A549 (cell line): ENCODE results near the gene ADAP1. TPM values are rescaled to one million over a fixed set of nuclear protein-coding genes. Genes with fewer than 3 reads are reported as not detected.
A peak's percentile ranks its signal among the peaks of the same experiment; 100 is the strongest.

Source experiments
- ATAC-seq, 2 experiments: fragments of 200-7000 bp in 1 of 2; fragments of >200 bp in 1 of 2; cut with Nextera tagmentation in 1 of 2; cut with Tn5 transposase in 1 of 2; 3 replicates each; pipeline versions ENCODE4 v1.8.0 to v1.9.1; 2018 to 2020; ENCODE audit warnings: mild to moderate bottlenecking in 1 of 2, moderate library complexity in 1 of 2
- CTCF ChIA-PET: fragments of 300-600 bp; sonication (Branson Sonifier 250); formaldehyde crosslinking; extraction: SDS; loops from one replicate; lab custom pipeline; 2021; ENCODE audit warnings: antibody characterized with exemption, inconsistent platforms; lab: Yijun Ruan, JAX
- POLR2A ChIA-PET: fragments of 350-600 bp; formaldehyde crosslinking; extraction: SDS; loops from one replicate; lab custom pipeline; 2021; ENCODE audit warnings: antibody characterized with exemption, inconsistent platforms; lab: Yijun Ruan, JAX
- DNase-seq, 2 experiments: peaks; one replicate each; pipeline versions ENCODE4 v3.0.0 to v3.0.0-alpha.2; 2011 to 2016; ENCODE audit warnings: low read depth in 1 of 2, low spot score in 1 of 2
- FAIRE-seq: peaks from 2 replicates; lab custom pipeline; 2011; peaks lifted over from hg19 to GRCh38; lab: Jason Lieb, UNC
- H3K27ac ChIP-seq, 2 experiments: fragments of >200 bp; sonication (Bioruptor Twin); formaldehyde crosslinking; 3 replicates each; pipeline ENCODE4 v1.5.1; 2016 to 2017
- H3K4me1 ChIP-seq: fragments of >200 bp; sonication (Bioruptor Twin); formaldehyde crosslinking; 3 replicates; pipeline ENCODE4 v1.6.1; 2016
- H3K4me2 ChIP-seq: fragments of >200 bp; sonication (Bioruptor Twin); formaldehyde crosslinking; 3 replicates; pipeline ENCODE4 v1.6.1; 2016
- H3K4me3 ChIP-seq: fragments of >200 bp; sonication (Bioruptor Twin); formaldehyde crosslinking; 3 replicates; pipeline ENCODE4 v1.5.1; 2016
- H3K9me3 ChIP-seq: fragments of >200 bp; sonication (Bioruptor Twin); formaldehyde crosslinking; 3 replicates; pipeline ENCODE4 v1.6.1; 2016
- CBX8 ChIP-seq: fragments of 200-600 bp; sonication (generic); IDR thresholded peaks from 2 replicates; pipeline ENCODE4 v1.6.1; 2016
- CEBPB ChIP-seq, 2 experiments: fragments of >200 bp in 1 of 2; sonication (Bioruptor Twin) in 1 of 2; formaldehyde crosslinking in 1 of 2; IDR thresholded peaks; 2 replicates each; pipeline ENCODE4 v1.6.1; 2012 to 2016
- EHMT2 ChIP-seq: fragments of 200-600 bp; sonication (generic); IDR thresholded peaks from 2 replicates; pipeline ENCODE4 v1.6.1; 2016; ENCODE audit warnings: antibody characterized with exemption, low read depth, mild to moderate bottlenecking, moderate library complexity
- ESRRA ChIP-seq: fragments of 150-350 bp; IDR thresholded peaks from 2 replicates; pipeline ENCODE4 v1.6.1; 2014; ENCODE audit warnings: mild to moderate bottlenecking, low read length, borderline replicate concordance
- FOSB ChIP-seq: fragments of 250-450 bp; sonication (Bioruptor Pico); IDR thresholded peaks from 2 replicates; pipeline ENCODE4 v1.5.0; 2020; ENCODE audit warnings: mild to moderate bottlenecking, moderate library complexity
- FOXS1 ChIP-seq: fragments of 250-450 bp; sonication (Bioruptor Pico); IDR thresholded peaks from 2 replicates; pipeline ENCODE4 v1.5.0; 2020; ENCODE audit warnings: mild to moderate bottlenecking, moderate library complexity
- HDAC2 ChIP-seq: fragments of 200-600 bp; sonication (generic); IDR thresholded peaks from 2 replicates; pipeline ENCODE4 v1.6.1; 2016
- JUNB ChIP-seq: fragments of >200 bp; sonication (Bioruptor Twin); formaldehyde crosslinking; IDR thresholded peaks from 2 replicates; pipeline ENCODE4 v1.6.1; 2016
- KDM1A ChIP-seq: fragments of 200-600 bp; sonication (generic); IDR thresholded peaks from 2 replicates; pipeline ENCODE4 v1.6.1; 2016; ENCODE audit warnings: low read depth, mild to moderate bottlenecking
- MAFK ChIP-seq: fragments of 450-650 bp; IDR thresholded peaks from 2 replicates; pipeline ENCODE4 v1.6.1; 2014; ENCODE audit not compliant: partially characterized antibody
- MAZ ChIP-seq: fragments of 150-350 bp; IDR thresholded peaks from 2 replicates; pipeline ENCODE4 v1.6.1; 2014; ENCODE audit warnings: antibody characterized with exemption, low read depth, low read length, borderline replicate concordance
- NFE2L2 ChIP-seq: fragments of 150-350 bp; conservative IDR thresholded peaks from 2 replicates; pipeline ENCODE4 v1.6.1; 2014; ENCODE audit warnings: low read length
- NPAS2 ChIP-seq: fragments of 250-450 bp; sonication (Bioruptor Pico); IDR thresholded peaks from 2 replicates; pipeline ENCODE4 v1.8.0; 2022; ENCODE audit warnings: mild to moderate bottlenecking, moderate library complexity, borderline replicate concordance
- POLR2A ChIP-seq: IDR thresholded peaks from 2 replicates; pipeline ENCODE4 v1.6.1; 2012; ENCODE audit warnings: mild to moderate bottlenecking, low read length
- POLR2AphosphoS2 ChIP-seq: conservative IDR thresholded peaks from 2 replicates; pipeline ENCODE4 v1.6.1; 2012; ENCODE audit warnings: low read length, improper control_type of control experiment, inconsistent platforms
- RARB ChIP-seq: fragments of 250-450 bp; sonication (Bioruptor Pico); IDR thresholded peaks from 2 replicates; pipeline ENCODE4 v1.8.0; 2021; ENCODE audit warnings: mild to moderate bottlenecking, moderate library complexity
- SMC3 ChIP-seq: fragments of >200 bp; sonication (Bioruptor Twin); formaldehyde crosslinking; IDR thresholded peaks from 3 replicates; pipeline ENCODE4 v1.6.1; 2018; ENCODE audit warnings: inconsistent platforms
- TP53 ChIP-seq: fragments of 250-450 bp; sonication (Bioruptor Pico); IDR thresholded peaks from 2 replicates; pipeline ENCODE4 v1.5.0; 2021; ENCODE audit warnings: mild to moderate bottlenecking, moderate library complexity
- ZC3H11A ChIP-seq: fragments of 450-650 bp; IDR thresholded peaks from 2 replicates; pipeline ENCODE4 v1.6.1; 2014; ENCODE audit warnings: antibody characterized with exemption, mild to moderate bottlenecking
- ZFP36 ChIP-seq: fragments of 450-650 bp; IDR thresholded peaks from 2 replicates; pipeline ENCODE4 v1.6.1; 2014; ENCODE audit warnings: borderline replicate concordance; ENCODE audit not compliant: partially characterized antibody
- ZNF302 ChIP-seq: fragments of 250-450 bp; sonication (Bioruptor Pico); IDR thresholded peaks from 2 replicates; pipeline ENCODE4 v1.9.0; 2021; ENCODE audit warnings: inconsistent platforms, mild to moderate bottlenecking, moderate library complexity
- WGBS: methylation state at CpG from one replicate; pipeline ENCODE4 v1.1.6; 2017; ENCODE audit errors: missing lambda C conversion rate; 5-methylcytosine and 5-hydroxymethylcytosine counted together
- polyA plus RNA-seq, 4 experiments: library from polyadenylated mRNA; depleted of rRNA in 3 of 4; stranded (reverse); fragments of >200 nt; fragmentation: RNase III in 1 of 4; extraction: RNeasy Plus Mini Kit Qiagen cat#74134 plus additional on column Dnase treatment in 1 of 4; gene quantifications; 2 replicates in 3 of 4; 3 replicates in 1 of 4; pipeline ENCODE4 v1.2.3, GENCODE V29; 2011 to 2017
- TF ChIP-seq, protein P1 (sequence below): fragments of >200 bp; sonication (Bioruptor Twin); formaldehyde crosslinking; IDR thresholded peaks from 2 replicates; pipeline ENCODE4 v1.6.1; 2016
- TF ChIP-seq, protein P2 (sequence below): IDR thresholded peaks from 2 replicates; pipeline ENCODE4 v1.6.1; 2012
- TF ChIP-seq, protein P3 (sequence below): IDR thresholded peaks from 2 replicates; pipeline ENCODE4 v1.6.1; 2012
- TF ChIP-seq, protein P4 (sequence below): fragments of >200 bp; sonication (Bioruptor Twin); formaldehyde crosslinking; IDR thresholded peaks from 3 replicates; pipeline ENCODE4 v1.6.1; 2016
- TF ChIP-seq, protein P5 (sequence below): fragments of 250-450 bp; sonication (Bioruptor Pico); IDR thresholded peaks from 2 replicates; pipeline ENCODE4 v1.5.0; 2020; ENCODE audit warnings: low read depth, mild to moderate bottlenecking, moderate library complexity
- TF ChIP-seq, protein P6 (sequence below): fragments of 250-450 bp; sonication (Bioruptor Pico); IDR thresholded peaks from 2 replicates; pipeline ENCODE4 v1.5.0; 2021; ENCODE audit warnings: mild to moderate bottlenecking, moderate library complexity, borderline replicate concordance
- TF ChIP-seq, protein P7 (sequence below): fragments of 450-650 bp; IDR thresholded peaks from 2 replicates; pipeline ENCODE4 v1.6.1; 2014; ENCODE audit warnings: antibody characterized with exemption

Gene ADAP1
- polyA plus RNA-seq, 2 of the 4 experiments (the other 2 are of a cell fraction), result 1.7 to 2.5 TPM

DNA sequence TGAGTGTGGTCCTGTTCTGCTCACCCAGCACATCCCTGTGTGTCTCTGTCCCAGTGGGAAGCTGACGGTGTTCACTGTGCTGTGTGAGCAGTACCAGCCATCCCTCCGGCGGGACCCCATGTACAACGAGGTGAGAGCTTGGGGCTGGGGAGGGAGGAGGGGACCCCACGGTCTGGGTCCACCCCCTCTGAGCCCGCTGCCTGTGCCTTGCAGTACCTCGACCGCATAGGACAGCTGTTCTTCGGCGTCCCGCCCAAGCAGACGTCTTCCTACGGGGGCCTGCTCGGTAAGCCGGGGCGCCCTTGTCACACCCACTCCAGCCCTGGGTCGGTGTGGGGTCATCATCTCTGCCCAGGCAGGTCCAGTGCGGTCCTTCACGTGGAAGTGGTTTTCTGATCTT is 60.8 kb downstream of the ADAP1 start:
- DNase-seq (no peak), ATAC-seq (no peak), FAIRE-seq (no peak)
- H3K9me3 ChIP-seq, result no peaks in the 10 kb centered on the region
- no peak overlapping the region for H3K4me3 ChIP-seq
- no peak overlapping the region for H3K4me2 ChIP-seq
- ChIA-PET POLR2A (no interaction called here), CTCF (interaction anchor here (1.7 to 1.8 kb wide), 2 partner anchors 15 to 60 kb away, joined by 4 read pairs; partner anchors contain the start of gene ADAP1)
- no peak overlapping the region for H3K27ac ChIP-seq
- no peaks in the 10 kb centered on the region for H3K4me1 ChIP-seq
- WGBS, result 95% methylated on average over 19 of the region's 19 CpGs
- no peak for TF ChIP-seq CEBPB (IDR thresholded peaks at IDR 0.05)
- TF ChIP-seq, protein P1, sequence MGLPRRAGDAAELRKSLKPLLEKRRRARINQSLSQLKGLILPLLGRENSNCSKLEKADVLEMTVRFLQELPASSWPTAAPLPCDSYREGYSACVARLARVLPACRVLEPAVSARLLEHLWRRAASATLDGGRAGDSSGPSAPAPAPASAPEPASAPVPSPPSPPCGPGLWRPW, result no peak
- TF ChIP-seq NPAS2 (CRISPR knock-in tag), result no peak
- no peak for TF ChIP-seq KDM1A
- no peak for TF ChIP-seq SMC3
- TF ChIP-seq HDAC2, result no peak
- TF ChIP-seq ESRRA, result no peak
- no peak for TF ChIP-seq FOSB
- no peak for TF ChIP-seq ZFP36
- TF ChIP-seq POLR2AphosphoS2, result no peak
- no peak for TF ChIP-seq RARB
- TF ChIP-seq TP53 (CRISPR knock-in tag), result no peak
- no peak for TF ChIP-seq ZNF302 (CRISPR knock-in tag)
- TF ChIP-seq, protein P2, sequence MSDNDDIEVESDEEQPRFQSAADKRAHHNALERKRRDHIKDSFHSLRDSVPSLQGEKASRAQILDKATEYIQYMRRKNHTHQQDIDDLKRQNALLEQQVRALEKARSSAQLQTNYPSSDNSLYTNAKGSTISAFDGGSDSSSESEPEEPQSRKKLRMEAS, result no peak
- TF ChIP-seq EHMT2, result no peak
- TF ChIP-seq, protein P3, sequence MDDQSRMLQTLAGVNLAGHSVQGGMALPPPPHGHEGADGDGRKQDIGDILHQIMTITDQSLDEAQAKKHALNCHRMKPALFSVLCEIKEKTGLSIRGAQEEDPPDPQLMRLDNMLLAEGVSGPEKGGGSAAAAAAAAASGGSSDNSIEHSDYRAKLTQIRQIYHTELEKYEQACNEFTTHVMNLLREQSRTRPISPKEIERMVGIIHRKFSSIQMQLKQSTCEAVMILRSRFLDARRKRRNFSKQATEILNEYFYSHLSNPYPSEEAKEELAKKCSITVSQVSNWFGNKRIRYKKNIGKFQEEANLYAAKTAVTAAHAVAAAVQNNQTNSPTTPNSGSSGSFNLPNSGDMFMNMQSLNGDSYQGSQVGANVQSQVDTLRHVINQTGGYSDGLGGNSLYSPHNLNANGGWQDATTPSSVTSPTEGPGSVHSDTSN, result no peak
- TF ChIP-seq NFE2L2, result no peak
- TF ChIP-seq, protein P4, sequence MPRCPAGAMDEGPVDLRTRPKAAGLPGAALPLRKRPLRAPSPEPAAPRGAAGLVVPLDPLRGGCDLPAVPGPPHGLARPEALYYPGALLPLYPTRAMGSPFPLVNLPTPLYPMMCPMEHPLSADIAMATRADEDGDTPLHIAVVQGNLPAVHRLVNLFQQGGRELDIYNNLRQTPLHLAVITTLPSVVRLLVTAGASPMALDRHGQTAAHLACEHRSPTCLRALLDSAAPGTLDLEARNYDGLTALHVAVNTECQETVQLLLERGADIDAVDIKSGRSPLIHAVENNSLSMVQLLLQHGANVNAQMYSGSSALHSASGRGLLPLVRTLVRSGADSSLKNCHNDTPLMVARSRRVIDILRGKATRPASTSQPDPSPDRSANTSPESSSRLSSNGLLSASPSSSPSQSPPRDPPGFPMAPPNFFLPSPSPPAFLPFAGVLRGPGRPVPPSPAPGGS, result no peak
- no peak for TF ChIP-seq CBX8
- TF ChIP-seq JUNB, result no peak

DNA sequence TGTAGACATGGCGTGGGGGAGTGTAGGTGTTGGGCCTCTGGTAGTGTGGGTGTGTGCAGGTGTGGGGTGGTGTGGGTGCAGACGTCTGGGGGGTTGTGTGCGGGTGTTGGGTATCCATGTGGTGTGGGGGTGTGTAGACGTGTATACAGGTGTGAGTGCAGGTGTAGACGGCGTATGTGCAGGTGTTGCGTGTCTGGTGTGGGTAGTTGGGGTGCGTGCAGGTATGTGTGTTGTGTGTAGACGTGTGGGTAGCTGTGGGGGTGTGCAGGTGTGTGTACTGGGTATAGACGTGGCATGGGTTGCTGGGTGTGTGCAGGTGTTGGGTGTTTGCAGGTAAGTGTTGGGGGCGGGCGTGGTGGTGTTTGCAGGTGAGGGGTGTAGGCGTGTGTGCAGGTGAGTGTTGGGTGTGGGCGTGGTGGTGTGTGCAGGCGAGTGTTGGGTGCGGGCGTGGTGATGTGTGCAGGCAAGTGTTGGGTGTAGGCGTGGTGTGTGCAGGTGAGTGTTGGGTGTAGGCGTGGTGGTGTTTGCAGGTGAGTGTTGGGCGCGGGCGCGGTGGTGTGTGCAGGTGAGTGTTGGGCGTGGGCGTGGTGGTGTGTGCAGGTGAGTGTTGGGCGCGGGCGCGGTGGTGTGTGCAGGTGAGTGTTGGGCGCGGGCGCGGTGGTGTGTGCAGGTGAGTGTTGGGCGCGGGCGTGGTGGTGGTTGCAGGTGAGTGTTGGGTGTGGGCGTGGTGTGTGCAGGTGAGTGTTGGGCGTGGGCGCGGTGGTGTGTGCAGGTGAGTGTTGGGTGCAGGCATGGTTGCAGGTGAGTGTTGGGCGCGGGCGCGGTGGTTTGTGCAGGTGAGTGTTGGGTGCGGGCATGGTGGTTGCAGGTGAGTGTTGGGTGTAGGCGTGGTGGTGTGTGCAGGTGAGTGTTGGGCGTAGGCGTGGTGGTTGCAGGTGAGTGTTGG is 61.6 kb downstream of the ADAP1 start:
- Histone ChIP-seq H3K4me3 (no peak overlapping the region), H3K27ac (no peak overlapping the region), H3K9me3 (no peaks in the 10 kb centered on the region), H3K4me2 (no peak overlapping the region), H3K4me1 (no peaks in the 10 kb centered on the region)
- no peak for DNase-seq
- 94% methylated on average over 37 of the region's 48 CpGs for WGBS
- no peak for FAIRE-seq
- no peak for ATAC-seq
- CTCF ChIA-PET, result interaction anchor here (1.2 to 2.2 kb wide), 3 partner anchors 8 to 15 kb away, joined by 3 to 7 read pairs (median 4); no protein-coding TSS in a partner anchor
- POLR2A ChIA-PET, result no interaction called here
- TF ChIP-seq MAZ (no peak), POLR2A (peak; percentile 9; the same call in 1 of the 2 replicates), SMC3 (no peak), MAFK (no peak), ESRRA (no peak), RARB (no peak)

DNA sequence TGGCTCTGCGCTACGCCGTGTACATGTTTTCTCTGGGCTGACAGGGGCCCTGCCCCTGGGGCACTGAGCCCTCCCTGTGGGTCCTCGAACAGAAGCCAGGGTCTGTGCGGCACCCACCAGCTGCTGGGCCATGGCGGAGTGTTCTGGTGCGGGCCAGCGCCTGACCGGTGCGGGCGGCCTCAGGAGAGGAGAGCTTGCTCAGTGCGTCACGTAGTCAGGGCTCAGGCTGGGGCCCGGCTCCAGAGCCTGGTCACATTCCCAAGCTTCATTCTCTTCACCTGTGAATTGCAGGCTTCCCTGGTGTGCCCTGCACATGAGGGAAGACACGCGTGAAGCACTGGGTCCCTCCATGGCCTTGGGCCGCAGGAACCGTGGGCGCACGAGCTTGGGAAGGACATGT is 62.7 kb downstream of the ADAP1 start:
- DNase-seq, result no peak
- CTCF ChIA-PET, result interaction anchor here (0.8 to 2.2 kb wide), 3 partner anchors 10 to 18 kb away, joined by 3 to 7 read pairs (median 3); no protein-coding TSS in a partner anchor
- no peaks in the 10 kb centered on the region for H3K9me3 ChIP-seq
- H3K27ac ChIP-seq, result no peak overlapping the region
- POLR2A ChIA-PET, result no interaction called here
- no peak overlapping the region for H3K4me2 ChIP-seq
- ATAC-seq, result no peak
- H3K4me3 ChIP-seq, result no peak overlapping the region
- no peak for FAIRE-seq
- H3K4me1 ChIP-seq, result no peaks in the 10 kb centered on the region
- WGBS, result over 99% methylated on average over 18 of the region's 20 CpGs
- TF ChIP-seq KDM1A, result no peak
- TF ChIP-seq, protein P5, sequence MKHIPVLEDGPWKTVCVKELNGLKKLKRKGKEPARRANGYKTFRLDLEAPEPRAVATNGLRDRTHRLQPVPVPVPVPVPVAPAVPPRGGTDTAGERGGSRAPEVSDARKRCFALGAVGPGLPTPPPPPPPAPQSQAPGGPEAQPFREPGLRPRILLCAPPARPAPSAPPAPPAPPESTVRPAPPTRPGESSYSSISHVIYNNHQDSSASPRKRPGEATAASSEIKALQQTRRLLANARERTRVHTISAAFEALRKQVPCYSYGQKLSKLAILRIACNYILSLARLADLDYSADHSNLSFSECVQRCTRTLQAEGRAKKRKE (CRISPR knock-in tag), result no peak
- TF ChIP-seq POLR2AphosphoS2, result no peak
- no peak for TF ChIP-seq ZC3H11A
- TF ChIP-seq, protein P6, sequence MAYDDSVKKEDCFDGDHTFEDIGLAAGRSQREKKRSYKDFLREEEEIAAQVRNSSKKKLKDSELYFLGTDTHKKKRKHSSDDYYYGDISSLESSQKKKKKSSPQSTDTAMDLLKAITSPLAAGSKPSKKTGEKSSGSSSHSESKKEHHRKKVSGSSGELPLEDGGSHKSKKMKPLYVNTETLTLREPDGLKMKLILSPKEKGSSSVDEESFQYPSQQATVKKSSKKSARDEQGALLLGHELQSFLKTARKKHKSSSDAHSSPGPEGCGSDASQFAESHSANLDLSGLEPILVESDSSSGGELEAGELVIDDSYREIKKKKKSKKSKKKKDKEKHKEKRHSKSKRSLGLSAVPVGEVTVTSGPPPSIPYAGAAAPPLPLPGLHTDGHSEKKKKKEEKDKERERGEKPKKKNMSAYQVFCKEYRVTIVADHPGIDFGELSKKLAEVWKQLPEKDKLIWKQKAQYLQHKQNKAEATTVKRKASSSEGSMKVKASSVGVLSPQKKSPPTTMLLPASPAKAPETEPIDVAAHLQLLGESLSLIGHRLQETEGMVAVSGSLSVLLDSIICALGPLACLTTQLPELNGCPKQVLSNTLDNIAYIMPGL (CRISPR knock-in tag), result no peak
- TF ChIP-seq, protein P7, sequence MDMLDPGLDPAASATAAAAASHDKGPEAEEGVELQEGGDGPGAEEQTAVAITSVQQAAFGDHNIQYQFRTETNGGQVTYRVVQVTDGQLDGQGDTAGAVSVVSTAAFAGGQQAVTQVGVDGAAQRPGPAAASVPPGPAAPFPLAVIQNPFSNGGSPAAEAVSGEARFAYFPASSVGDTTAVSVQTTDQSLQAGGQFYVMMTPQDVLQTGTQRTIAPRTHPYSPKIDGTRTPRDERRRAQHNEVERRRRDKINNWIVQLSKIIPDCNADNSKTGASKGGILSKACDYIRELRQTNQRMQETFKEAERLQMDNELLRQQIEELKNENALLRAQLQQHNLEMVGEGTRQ, result no peak
- TF ChIP-seq FOXS1 (CRISPR knock-in tag), result no peak
